GM23338 (cell line): ENCODE data around the gene DIAPH3. TPM values are rescaled to one million over a fixed set of nuclear protein-coding genes. Genes with fewer than 3 reads are reported as not detected.

Experiments used
- ATAC-seq: fragments of 200-7000 bp; cut with Tn5 transposase; 3 replicates; pipeline ENCODE4 v1.9.1; 2020
- DNase-seq: peaks from one replicate; pipeline ENCODE4 v3.0.0-alpha.2; 2015; ENCODE audit warnings: low spot score
- H2AFZ ChIP-seq: fragments of 200-600 bp; sonication (generic); 2 replicates; pipeline ENCODE4 v1.8.0; 2016; ENCODE audit warnings: antibody characterized with exemption, mild to moderate bottlenecking, moderate library complexity
- H3F3A ChIP-seq: fragments of 200-600 bp; sonication (generic); replicated peaks from 2 replicates; pipeline ENCODE4 v1.8.0; 2017; ENCODE audit warnings: antibody characterized with exemption, mixed run types, low read depth
- H3K27ac ChIP-seq: fragments of 200-600 bp; sonication (generic); 2 replicates; pipeline ENCODE4 v1.6.1; 2016; ENCODE audit warnings: low read depth
- H3K27me3 ChIP-seq: fragments of 200-600 bp; sonication (generic); 2 replicates; pipeline ENCODE4 v1.8.0; 2016; ENCODE audit warnings: mild to moderate bottlenecking, mixed run types, moderate library complexity; ENCODE audit not compliant: insufficient read depth
- H3K36me3 ChIP-seq: fragments of 200-600 bp; sonication (generic); 2 replicates; pipeline ENCODE4 v1.8.0; 2016; ENCODE audit warnings: mild to moderate bottlenecking; ENCODE audit not compliant: insufficient read depth
- H3K4me1 ChIP-seq: fragments of 200-600 bp; sonication (generic); 2 replicates; pipeline ENCODE4 v1.8.0; 2016; ENCODE audit warnings: mild to moderate bottlenecking, moderate library complexity; ENCODE audit not compliant: insufficient read depth
- H3K4me2 ChIP-seq: fragments of 200-600 bp; sonication (generic); 2 replicates; pipeline ENCODE4 v1.7.1; 2017; ENCODE audit warnings: mixed run types
- H3K4me3 ChIP-seq: fragments of 200-600 bp; sonication (generic); 2 replicates; pipeline ENCODE4 v1.6.1; 2016; ENCODE audit warnings: mixed run types
- H3K79me2 ChIP-seq: fragments of 200-600 bp; sonication (generic); replicated peaks from 2 replicates; pipeline ENCODE4 v1.8.0; 2017; ENCODE audit warnings: mild to moderate bottlenecking; ENCODE audit not compliant: insufficient read depth
- H3K9me2 ChIP-seq: fragments of 200-600 bp; sonication (generic); 2 replicates; pipeline ENCODE4 v1.8.0; 2017; ENCODE audit not compliant: insufficient read depth
- H4K20me1 ChIP-seq: fragments of 200-600 bp; sonication (generic); replicated peaks from 2 replicates; pipeline ENCODE4 v1.8.0; 2017; ENCODE audit warnings: mild to moderate bottlenecking; ENCODE audit not compliant: insufficient read depth
- H3K27ac Mint-ChIP-seq: 2 replicates; pipeline ENCODE4 v1.8.0; 2020; ENCODE audit warnings: inconsistent platforms, mild to moderate bottlenecking, moderate library complexity, mixed read lengths
- H3K27me3 Mint-ChIP-seq: 3 replicates; pipeline ENCODE4 v1.8.0; 2022; ENCODE audit warnings: low read depth, mild to moderate bottlenecking, moderate library complexity, mixed read lengths, inconsistent platforms; ENCODE audit not compliant: insufficient read depth, poor library complexity
- H3K36me3 Mint-ChIP-seq: 3 replicates; pipeline ENCODE4 v1.8.0; 2021; ENCODE audit warnings: low read depth, mild to moderate bottlenecking, inconsistent platforms, moderate library complexity, mixed read lengths
- H3K4me1 Mint-ChIP-seq: 3 replicates; pipeline ENCODE4 v1.8.0; 2020; ENCODE audit warnings: mild to moderate bottlenecking, inconsistent platforms, mixed read lengths
- H3K4me3 Mint-ChIP-seq: 3 replicates; pipeline ENCODE4 v1.8.0; 2021; ENCODE audit warnings: moderate library complexity, mild to moderate bottlenecking, inconsistent platforms, mixed read lengths
- H3K9me3 Mint-ChIP-seq: 3 replicates; pipeline ENCODE4 v1.8.0; 2020; ENCODE audit warnings: moderate library complexity, mild to moderate bottlenecking, inconsistent platforms, mixed read lengths
- CREB1 ChIP-seq: fragments of 250-450 bp; sonication (Bioruptor Pico); IDR thresholded peaks from 2 replicates; pipeline ENCODE4 v1.5.0; 2020; ENCODE audit warnings: low read depth, mild to moderate bottlenecking, moderate library complexity
- EZH2 ChIP-seq: fragments of 200-600 bp; sonication (generic); IDR thresholded peaks from one replicate; pipeline ENCODE4 v1.8.0; 2017; ENCODE audit warnings: antibody characterized with exemption, mild to moderate bottlenecking, low read depth; ENCODE audit not compliant: unreplicated experiment
- EZH2phosphoT487 ChIP-seq: fragments of 200-600 bp; sonication (generic); IDR thresholded peaks from one replicate; pipeline ENCODE4 v1.8.1; 2018; ENCODE audit warnings: antibody characterized with exemption; ENCODE audit not compliant: unreplicated experiment
- JUNB ChIP-seq: IDR thresholded peaks from one replicate; pipeline ENCODE4 v1.6.1; 2016; ENCODE audit warnings: antibody characterized with exemption; ENCODE audit not compliant: unreplicated experiment
- NANOG ChIP-seq: IDR thresholded peaks from 2 replicates; pipeline ENCODE4 v1.6.1; 2016; ENCODE audit warnings: antibody characterized with exemption, borderline replicate concordance
- POLR2AphosphoS5 ChIP-seq: IDR thresholded peaks from 2 replicates; pipeline ENCODE4 v1.6.1; 2016; ENCODE audit warnings: antibody characterized with exemption, low read depth
- STAT1 ChIP-seq: IDR thresholded peaks from one replicate; pipeline ENCODE4 v1.6.1; 2016; ENCODE audit warnings: antibody characterized with exemption; ENCODE audit not compliant: unreplicated experiment
- ZNF114 ChIP-seq: fragments of 250-450 bp; sonication (Bioruptor Pico); IDR thresholded peaks from 2 replicates; pipeline ENCODE4 v1.5.0; 2020; ENCODE audit warnings: mild to moderate bottlenecking, moderate library complexity
- ZNF331 ChIP-seq: fragments of 250-450 bp; sonication (Bioruptor Pico); IDR thresholded peaks from 2 replicates; pipeline ENCODE4 v1.5.0; 2020; ENCODE audit warnings: low read depth, mild to moderate bottlenecking, moderate library complexity
- polyA plus RNA-seq: library from polyadenylated mRNA; unstranded; fragments of >200 nt; fragmentation: Nextera tagmentation; extraction: Ambion mirVana; gene quantifications from 2 replicates; pipeline ENCODE4 v1.2.1, GENCODE V29; 2016
- total RNA-seq: library from RNA; depleted of rRNA; stranded (reverse); fragments of >200 nt; shearing (Covaris generic); gene quantifications from 2 replicates; pipeline ENCODE4 v1.2.3, GENCODE V29; 2014
- TF ChIP-seq, protein P1 (sequence below): fragments of 250-450 bp; sonication (Bioruptor Pico); IDR thresholded peaks from 2 replicates; pipeline ENCODE4 v1.5.0; 2020; ENCODE audit warnings: mild to moderate bottlenecking, moderate library complexity
- TF ChIP-seq, protein P2 (sequence below): IDR thresholded peaks from 2 replicates; pipeline ENCODE4 v1.6.1; 2016; ENCODE audit warnings: antibody characterized with exemption
- TF ChIP-seq, protein P3 (sequence below), 2 experiments: fragments of 200-600 bp in 1 of 2; sonication (generic) in 1 of 2; conservative IDR thresholded peaks; 2 replicates each; pipeline versions ENCODE4 v1.5.1 to v1.6.1; 2016 to 2017; ENCODE audit warnings: antibody characterized with exemption in 2 of 2, low read depth in 2 of 2, mild to moderate bottlenecking in 2 of 2, moderate library complexity in 1 of 2
- TF ChIP-seq, protein P4 (sequence below): IDR thresholded peaks from one replicate; pipeline ENCODE4 v1.6.1; 2018; ENCODE audit warnings: antibody characterized with exemption; ENCODE audit not compliant: unreplicated experiment

The DIAPH3 gene
- total and polyA plus RNA-seq, 2 experiments from 2014 or later, result 23.4 to 30.2 TPM

DNA sequence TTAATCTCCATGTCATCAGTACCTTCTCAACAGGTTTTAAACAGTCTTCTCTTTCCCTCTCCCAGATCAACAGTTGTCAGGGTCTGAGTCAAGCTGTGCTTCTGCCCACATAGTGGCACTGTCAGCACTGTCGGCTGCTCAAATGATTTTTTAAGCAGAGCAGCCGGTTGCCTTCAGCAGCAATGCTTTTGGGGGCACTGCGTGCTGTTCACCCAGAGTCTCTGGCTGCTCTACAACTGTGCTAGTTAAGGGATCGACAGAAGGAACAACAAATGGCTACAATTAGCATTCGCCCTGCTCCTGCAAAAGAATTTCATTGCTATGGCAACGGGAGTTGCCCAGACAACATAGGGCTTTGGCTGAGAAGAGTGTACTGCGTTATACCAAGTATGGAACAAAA lies 412.9 kb downstream of the DIAPH3 start:
- H3K27me3 ChIP-seq, result no peaks in the 10 kb centered on the region
- H3K79me2 ChIP-seq, result no peaks in the 10 kb centered on the region
- peaks cover 12% of the 10 kb centered on the region for H3K4me1 ChIP-seq
- no peaks in the 10 kb centered on the region for H3K36me3 ChIP-seq
- no peaks in the 10 kb centered on the region for H3K9me2 ChIP-seq
- H2AFZ ChIP-seq, result no peak overlapping the region
- peaks cover 2% of the 10 kb centered on the region for H3K27me3 Mint-ChIP-seq
- TF ChIP-seq POLR2AphosphoS5 (no peak), STAT1 (no peak), ZNF114 (no peak), JUNB (no peak), EZH2 (no peak), EZH2phosphoT487 (no peak), ZNF331 (CRISPR knock-in tag) (no peak), CREB1 (no peak), NANOG (no peak)
- TF ChIP-seq, protein P1, sequence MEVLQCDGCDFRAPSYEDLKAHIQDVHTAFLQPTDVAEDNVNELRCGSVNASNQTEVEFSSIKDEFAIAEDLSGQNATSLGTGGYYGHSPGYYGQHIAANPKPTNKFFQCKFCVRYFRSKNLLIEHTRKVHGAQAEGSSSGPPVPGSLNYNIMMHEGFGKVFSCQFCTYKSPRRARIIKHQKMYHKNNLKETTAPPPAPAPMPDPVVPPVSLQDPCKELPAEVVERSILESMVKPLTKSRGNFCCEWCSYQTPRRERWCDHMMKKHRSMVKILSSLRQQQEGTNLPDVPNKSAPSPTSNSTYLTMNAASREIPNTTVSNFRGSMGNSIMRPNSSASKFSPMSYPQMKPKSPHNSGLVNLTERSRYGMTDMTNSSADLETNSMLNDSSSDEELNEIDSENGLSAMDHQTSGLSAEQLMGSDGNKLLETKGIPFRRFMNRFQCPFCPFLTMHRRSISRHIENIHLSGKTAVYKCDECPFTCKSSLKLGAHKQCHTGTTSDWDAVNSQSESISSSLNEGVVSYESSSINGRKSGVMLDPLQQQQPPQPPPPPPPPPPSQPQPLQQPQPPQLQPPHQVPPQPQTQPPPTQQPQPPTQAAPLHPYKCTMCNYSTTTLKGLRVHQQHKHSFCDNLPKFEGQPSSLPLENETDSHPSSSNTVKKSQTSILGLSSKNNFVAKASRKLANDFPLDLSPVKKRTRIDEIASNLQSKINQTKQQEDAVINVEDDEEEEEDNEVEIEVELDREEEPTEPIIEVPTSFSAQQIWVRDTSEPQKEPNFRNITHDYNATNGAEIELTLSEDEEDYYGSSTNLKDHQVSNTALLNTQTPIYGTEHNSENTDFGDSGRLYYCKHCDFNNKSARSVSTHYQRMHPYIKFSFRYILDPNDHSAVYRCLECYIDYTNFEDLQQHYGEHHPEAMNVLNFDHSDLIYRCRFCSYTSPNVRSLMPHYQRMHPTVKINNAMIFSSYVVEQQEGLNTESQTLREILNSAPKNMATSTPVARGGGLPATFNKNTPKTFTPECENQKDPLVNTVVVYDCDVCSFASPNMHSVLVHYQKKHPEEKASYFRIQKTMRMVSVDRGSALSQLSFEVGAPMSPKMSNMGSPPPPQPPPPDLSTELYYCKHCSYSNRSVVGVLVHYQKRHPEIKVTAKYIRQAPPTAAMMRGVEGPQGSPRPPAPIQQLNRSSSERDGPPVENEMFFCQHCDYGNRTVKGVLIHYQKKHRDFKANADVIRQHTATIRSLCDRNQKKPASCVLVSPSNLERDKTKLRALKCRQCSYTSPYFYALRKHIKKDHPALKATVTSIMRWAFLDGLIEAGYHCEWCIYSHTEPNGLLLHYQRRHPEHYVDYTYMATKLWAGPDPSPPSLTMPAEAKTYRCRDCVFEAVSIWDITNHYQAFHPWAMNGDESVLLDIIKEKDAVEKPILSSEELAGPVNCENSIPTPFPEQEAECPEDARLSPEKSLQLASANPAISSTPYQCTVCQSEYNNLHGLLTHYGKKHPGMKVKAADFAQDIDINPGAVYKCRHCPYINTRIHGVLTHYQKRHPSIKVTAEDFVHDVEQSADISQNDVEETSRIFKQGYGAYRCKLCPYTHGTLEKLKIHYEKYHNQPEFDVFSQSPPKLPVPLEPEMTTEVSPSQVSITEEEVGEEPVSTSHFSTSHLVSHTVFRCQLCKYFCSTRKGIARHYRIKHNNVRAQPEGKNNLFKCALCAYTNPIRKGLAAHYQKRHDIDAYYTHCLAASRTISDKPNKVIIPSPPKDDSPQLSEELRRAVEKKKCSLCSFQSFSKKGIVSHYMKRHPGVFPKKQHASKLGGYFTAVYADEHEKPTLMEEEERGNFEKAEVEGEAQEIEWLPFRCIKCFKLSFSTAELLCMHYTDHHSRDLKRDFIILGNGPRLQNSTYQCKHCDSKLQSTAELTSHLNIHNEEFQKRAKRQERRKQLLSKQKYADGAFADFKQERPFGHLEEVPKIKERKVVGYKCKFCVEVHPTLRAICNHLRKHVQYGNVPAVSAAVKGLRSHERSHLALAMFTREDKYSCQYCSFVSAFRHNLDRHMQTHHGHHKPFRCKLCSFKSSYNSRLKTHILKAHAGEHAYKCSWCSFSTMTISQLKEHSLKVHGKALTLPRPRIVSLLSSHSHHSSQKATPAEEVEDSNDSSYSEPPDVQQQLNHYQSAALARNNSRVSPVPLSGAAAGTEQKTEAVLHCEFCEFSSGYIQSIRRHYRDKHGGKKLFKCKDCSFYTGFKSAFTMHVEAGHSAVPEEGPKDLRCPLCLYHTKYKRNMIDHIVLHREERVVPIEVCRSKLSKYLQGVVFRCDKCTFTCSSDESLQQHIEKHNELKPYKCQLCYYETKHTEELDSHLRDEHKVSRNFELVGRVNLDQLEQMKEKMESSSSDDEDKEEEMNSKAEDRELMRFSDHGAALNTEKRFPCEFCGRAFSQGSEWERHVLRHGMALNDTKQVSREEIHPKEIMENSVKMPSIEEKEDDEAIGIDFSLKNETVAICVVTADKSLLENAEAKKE (CRISPR knock-in tag), result no peak
- TF ChIP-seq, protein P2, sequence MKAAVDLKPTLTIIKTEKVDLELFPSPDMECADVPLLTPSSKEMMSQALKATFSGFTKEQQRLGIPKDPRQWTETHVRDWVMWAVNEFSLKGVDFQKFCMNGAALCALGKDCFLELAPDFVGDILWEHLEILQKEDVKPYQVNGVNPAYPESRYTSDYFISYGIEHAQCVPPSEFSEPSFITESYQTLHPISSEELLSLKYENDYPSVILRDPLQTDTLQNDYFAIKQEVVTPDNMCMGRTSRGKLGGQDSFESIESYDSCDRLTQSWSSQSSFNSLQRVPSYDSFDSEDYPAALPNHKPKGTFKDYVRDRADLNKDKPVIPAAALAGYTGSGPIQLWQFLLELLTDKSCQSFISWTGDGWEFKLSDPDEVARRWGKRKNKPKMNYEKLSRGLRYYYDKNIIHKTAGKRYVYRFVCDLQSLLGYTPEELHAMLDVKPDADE, result no peak
- TF ChIP-seq, protein P3, sequence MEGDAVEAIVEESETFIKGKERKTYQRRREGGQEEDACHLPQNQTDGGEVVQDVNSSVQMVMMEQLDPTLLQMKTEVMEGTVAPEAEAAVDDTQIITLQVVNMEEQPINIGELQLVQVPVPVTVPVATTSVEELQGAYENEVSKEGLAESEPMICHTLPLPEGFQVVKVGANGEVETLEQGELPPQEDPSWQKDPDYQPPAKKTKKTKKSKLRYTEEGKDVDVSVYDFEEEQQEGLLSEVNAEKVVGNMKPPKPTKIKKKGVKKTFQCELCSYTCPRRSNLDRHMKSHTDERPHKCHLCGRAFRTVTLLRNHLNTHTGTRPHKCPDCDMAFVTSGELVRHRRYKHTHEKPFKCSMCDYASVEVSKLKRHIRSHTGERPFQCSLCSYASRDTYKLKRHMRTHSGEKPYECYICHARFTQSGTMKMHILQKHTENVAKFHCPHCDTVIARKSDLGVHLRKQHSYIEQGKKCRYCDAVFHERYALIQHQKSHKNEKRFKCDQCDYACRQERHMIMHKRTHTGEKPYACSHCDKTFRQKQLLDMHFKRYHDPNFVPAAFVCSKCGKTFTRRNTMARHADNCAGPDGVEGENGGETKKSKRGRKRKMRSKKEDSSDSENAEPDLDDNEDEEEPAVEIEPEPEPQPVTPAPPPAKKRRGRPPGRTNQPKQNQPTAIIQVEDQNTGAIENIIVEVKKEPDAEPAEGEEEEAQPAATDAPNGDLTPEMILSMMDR (conservative IDR thresholded peaks at IDR 0.05; ENCODE audit: low read depth in 2 of 2), result no peak
- TF ChIP-seq, protein P4, sequence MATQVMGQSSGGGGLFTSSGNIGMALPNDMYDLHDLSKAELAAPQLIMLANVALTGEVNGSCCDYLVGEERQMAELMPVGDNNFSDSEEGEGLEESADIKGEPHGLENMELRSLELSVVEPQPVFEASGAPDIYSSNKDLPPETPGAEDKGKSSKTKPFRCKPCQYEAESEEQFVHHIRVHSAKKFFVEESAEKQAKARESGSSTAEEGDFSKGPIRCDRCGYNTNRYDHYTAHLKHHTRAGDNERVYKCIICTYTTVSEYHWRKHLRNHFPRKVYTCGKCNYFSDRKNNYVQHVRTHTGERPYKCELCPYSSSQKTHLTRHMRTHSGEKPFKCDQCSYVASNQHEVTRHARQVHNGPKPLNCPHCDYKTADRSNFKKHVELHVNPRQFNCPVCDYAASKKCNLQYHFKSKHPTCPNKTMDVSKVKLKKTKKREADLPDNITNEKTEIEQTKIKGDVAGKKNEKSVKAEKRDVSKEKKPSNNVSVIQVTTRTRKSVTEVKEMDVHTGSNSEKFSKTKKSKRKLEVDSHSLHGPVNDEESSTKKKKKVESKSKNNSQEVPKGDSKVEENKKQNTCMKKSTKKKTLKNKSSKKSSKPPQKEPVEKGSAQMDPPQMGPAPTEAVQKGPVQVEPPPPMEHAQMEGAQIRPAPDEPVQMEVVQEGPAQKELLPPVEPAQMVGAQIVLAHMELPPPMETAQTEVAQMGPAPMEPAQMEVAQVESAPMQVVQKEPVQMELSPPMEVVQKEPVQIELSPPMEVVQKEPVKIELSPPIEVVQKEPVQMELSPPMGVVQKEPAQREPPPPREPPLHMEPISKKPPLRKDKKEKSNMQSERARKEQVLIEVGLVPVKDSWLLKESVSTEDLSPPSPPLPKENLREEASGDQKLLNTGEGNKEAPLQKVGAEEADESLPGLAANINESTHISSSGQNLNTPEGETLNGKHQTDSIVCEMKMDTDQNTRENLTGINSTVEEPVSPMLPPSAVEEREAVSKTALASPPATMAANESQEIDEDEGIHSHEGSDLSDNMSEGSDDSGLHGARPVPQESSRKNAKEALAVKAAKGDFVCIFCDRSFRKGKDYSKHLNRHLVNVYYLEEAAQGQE, result no peak
- peak overlapping the region; percentile 59 for H3K4me3 Mint-ChIP-seq
- DNase-seq (peak; percentile 95), ATAC-seq (peak; percentile 98)
- H3K4me3 ChIP-seq, result peak overlapping the region; percentile 27; the same call in 1 of the 2 replicates
- H3F3A ChIP-seq, result no peaks in the 10 kb centered on the region
- H3K9me3 Mint-ChIP-seq, result no peaks in the 10 kb centered on the region
- H4K20me1 ChIP-seq, result no peaks in the 10 kb centered on the region
- peaks cover 25% of the 10 kb centered on the region for H3K4me1 Mint-ChIP-seq
- H3K27ac Mint-ChIP-seq, result peak overlapping the region; percentile 95
- peak overlapping the region; percentile 69 for H3K4me2 ChIP-seq
- peak overlapping the region; percentile 41 for H3K27ac ChIP-seq
- no peaks in the 10 kb centered on the region for H3K36me3 Mint-ChIP-seq
